ENCODE data around the gene PRM1.

DNA sequence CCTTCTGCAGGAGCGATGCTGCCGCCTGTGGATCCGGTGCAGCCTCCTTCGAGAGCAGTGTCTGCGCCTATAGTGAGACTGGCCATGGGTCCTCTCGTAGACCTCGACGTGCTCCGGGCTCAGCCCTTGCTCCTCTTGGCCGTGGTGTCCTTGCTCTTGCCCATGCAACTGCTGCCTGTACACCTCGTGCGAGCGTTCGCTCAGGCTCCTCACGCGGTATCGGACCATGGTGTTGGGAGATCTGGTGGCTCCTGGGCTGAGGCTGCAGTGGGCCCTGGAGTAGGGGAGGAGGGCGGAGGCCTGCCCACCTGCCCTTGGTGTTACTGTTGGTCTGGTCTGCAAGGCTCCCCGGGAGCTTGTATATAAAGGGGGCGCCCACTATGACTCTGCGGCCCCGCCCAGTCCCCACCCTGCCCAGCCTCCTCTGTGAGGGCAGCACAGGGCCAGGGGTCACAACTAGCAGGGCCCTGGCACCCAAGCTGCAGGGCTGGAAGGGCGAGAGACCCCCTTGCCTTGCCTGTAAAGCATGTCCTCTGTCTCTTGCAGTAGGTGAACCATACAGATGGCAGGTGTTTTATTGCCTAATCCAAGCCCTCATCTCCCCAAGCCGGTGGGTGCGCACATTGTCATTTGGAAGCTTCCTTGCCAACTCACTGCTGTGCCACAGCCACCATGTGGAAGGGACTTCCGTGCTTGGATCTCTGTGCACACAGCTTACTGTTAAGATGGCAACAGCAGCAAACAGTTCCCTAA lies 4.8 kb downstream of the PRM1 start, which contains the start of gene PRM2:
- TF ChIP-seq, protein P1, sequence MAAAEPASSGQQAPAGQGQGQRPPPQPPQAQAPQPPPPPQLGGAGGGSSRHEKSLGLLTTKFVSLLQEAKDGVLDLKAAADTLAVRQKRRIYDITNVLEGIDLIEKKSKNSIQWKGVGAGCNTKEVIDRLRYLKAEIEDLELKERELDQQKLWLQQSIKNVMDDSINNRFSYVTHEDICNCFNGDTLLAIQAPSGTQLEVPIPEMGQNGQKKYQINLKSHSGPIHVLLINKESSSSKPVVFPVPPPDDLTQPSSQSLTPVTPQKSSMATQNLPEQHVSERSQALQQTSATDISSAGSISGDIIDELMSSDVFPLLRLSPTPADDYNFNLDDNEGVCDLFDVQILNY (CRISPR knock-in tag; IDR thresholded peaks at IDR 0.05) = no peak
- TF ChIP-seq ELF4 (CRISPR knock-in tag; IDR thresholded peaks at IDR 0.05; ENCODE audit: low read depth) (no peak), TCF7 (CRISPR knock-in tag; IDR thresholded peaks at IDR 0.05; ENCODE audit: low read depth) (no peak), SP1 (CRISPR knock-in tag; conservative IDR thresholded peaks at IDR 0.05) (no peak)
- TF ChIP-seq, protein P2, sequence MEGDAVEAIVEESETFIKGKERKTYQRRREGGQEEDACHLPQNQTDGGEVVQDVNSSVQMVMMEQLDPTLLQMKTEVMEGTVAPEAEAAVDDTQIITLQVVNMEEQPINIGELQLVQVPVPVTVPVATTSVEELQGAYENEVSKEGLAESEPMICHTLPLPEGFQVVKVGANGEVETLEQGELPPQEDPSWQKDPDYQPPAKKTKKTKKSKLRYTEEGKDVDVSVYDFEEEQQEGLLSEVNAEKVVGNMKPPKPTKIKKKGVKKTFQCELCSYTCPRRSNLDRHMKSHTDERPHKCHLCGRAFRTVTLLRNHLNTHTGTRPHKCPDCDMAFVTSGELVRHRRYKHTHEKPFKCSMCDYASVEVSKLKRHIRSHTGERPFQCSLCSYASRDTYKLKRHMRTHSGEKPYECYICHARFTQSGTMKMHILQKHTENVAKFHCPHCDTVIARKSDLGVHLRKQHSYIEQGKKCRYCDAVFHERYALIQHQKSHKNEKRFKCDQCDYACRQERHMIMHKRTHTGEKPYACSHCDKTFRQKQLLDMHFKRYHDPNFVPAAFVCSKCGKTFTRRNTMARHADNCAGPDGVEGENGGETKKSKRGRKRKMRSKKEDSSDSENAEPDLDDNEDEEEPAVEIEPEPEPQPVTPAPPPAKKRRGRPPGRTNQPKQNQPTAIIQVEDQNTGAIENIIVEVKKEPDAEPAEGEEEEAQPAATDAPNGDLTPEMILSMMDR (IDR thresholded peaks at IDR 0.05) = no peak
- TF ChIP-seq, protein P3, sequence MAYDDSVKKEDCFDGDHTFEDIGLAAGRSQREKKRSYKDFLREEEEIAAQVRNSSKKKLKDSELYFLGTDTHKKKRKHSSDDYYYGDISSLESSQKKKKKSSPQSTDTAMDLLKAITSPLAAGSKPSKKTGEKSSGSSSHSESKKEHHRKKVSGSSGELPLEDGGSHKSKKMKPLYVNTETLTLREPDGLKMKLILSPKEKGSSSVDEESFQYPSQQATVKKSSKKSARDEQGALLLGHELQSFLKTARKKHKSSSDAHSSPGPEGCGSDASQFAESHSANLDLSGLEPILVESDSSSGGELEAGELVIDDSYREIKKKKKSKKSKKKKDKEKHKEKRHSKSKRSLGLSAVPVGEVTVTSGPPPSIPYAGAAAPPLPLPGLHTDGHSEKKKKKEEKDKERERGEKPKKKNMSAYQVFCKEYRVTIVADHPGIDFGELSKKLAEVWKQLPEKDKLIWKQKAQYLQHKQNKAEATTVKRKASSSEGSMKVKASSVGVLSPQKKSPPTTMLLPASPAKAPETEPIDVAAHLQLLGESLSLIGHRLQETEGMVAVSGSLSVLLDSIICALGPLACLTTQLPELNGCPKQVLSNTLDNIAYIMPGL (CRISPR knock-in tag; IDR thresholded peaks at IDR 0.05) = no peak
- TF ChIP-seq, protein P4, sequence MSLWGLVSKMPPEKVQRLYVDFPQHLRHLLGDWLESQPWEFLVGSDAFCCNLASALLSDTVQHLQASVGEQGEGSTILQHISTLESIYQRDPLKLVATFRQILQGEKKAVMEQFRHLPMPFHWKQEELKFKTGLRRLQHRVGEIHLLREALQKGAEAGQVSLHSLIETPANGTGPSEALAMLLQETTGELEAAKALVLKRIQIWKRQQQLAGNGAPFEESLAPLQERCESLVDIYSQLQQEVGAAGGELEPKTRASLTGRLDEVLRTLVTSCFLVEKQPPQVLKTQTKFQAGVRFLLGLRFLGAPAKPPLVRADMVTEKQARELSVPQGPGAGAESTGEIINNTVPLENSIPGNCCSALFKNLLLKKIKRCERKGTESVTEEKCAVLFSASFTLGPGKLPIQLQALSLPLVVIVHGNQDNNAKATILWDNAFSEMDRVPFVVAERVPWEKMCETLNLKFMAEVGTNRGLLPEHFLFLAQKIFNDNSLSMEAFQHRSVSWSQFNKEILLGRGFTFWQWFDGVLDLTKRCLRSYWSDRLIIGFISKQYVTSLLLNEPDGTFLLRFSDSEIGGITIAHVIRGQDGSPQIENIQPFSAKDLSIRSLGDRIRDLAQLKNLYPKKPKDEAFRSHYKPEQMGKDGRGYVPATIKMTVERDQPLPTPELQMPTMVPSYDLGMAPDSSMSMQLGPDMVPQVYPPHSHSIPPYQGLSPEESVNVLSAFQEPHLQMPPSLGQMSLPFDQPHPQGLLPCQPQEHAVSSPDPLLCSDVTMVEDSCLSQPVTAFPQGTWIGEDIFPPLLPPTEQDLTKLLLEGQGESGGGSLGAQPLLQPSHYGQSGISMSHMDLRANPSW (CRISPR knock-in tag; conservative IDR thresholded peaks at IDR 0.05; ENCODE audit: low read depth) = no peak
- TF ChIP-seq, protein P5, sequence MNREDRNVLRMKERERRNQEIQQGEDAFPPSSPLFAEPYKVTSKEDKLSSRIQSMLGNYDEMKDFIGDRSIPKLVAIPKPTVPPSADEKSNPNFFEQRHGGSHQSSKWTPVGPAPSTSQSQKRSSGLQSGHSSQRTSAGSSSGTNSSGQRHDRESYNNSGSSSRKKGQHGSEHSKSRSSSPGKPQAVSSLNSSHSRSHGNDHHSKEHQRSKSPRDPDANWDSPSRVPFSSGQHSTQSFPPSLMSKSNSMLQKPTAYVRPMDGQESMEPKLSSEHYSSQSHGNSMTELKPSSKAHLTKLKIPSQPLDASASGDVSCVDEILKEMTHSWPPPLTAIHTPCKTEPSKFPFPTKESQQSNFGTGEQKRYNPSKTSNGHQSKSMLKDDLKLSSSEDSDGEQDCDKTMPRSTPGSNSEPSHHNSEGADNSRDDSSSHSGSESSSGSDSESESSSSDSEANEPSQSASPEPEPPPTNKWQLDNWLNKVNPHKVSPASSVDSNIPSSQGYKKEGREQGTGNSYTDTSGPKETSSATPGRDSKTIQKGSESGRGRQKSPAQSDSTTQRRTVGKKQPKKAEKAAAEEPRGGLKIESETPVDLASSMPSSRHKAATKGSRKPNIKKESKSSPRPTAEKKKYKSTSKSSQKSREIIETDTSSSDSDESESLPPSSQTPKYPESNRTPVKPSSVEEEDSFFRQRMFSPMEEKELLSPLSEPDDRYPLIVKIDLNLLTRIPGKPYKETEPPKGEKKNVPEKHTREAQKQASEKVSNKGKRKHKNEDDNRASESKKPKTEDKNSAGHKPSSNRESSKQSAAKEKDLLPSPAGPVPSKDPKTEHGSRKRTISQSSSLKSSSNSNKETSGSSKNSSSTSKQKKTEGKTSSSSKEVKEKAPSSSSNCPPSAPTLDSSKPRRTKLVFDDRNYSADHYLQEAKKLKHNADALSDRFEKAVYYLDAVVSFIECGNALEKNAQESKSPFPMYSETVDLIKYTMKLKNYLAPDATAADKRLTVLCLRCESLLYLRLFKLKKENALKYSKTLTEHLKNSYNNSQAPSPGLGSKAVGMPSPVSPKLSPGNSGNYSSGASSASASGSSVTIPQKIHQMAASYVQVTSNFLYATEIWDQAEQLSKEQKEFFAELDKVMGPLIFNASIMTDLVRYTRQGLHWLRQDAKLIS (CRISPR knock-in tag; IDR thresholded peaks at IDR 0.05; ENCODE audit: borderline replicate concordance) = no peak

All from WTC11 (cell line).